A549 (cell line): ENCODE measurements around the gene MLLT3. TPM values are rescaled to one million over a fixed set of nuclear protein-coding genes. Genes with fewer than 3 reads are reported as not detected.

Experiments used
- ATAC-seq, 2 experiments: fragments of 200-7000 bp in 1 of 2; fragments of >200 bp in 1 of 2; cut with Nextera tagmentation in 1 of 2; cut with Tn5 transposase in 1 of 2; 3 replicates each; pipeline versions ENCODE4 v1.8.0 to v1.9.1; 2018 to 2020; ENCODE audit warnings: mild to moderate bottlenecking in 1 of 2, moderate library complexity in 1 of 2
- CTCF ChIA-PET: fragments of 300-600 bp; sonication (Branson Sonifier 250); formaldehyde crosslinking; extraction: SDS; loops from one replicate; lab custom pipeline; 2021; ENCODE audit warnings: antibody characterized with exemption, inconsistent platforms; lab: Yijun Ruan, JAX
- POLR2A ChIA-PET: fragments of 350-600 bp; formaldehyde crosslinking; extraction: SDS; loops from one replicate; lab custom pipeline; 2021; ENCODE audit warnings: antibody characterized with exemption, inconsistent platforms; lab: Yijun Ruan, JAX
- DNase-seq, 2 experiments: peaks; one replicate each; pipeline versions ENCODE4 v3.0.0 to v3.0.0-alpha.2; 2011 to 2016; ENCODE audit warnings: low read depth in 1 of 2, low spot score in 1 of 2
- FAIRE-seq: peaks from 2 replicates; lab custom pipeline; 2011; peaks lifted over from hg19 to GRCh38; lab: Jason Lieb, UNC
- H3K27ac ChIP-seq, 2 experiments: fragments of >200 bp; sonication (Bioruptor Twin); formaldehyde crosslinking; 3 replicates each; pipeline ENCODE4 v1.5.1; 2016 to 2017
- H3K4me1 ChIP-seq: fragments of >200 bp; sonication (Bioruptor Twin); formaldehyde crosslinking; 3 replicates; pipeline ENCODE4 v1.6.1; 2016
- H3K4me2 ChIP-seq: fragments of >200 bp; sonication (Bioruptor Twin); formaldehyde crosslinking; 3 replicates; pipeline ENCODE4 v1.6.1; 2016
- H3K4me3 ChIP-seq: fragments of >200 bp; sonication (Bioruptor Twin); formaldehyde crosslinking; 3 replicates; pipeline ENCODE4 v1.5.1; 2016
- H3K9me3 ChIP-seq: fragments of >200 bp; sonication (Bioruptor Twin); formaldehyde crosslinking; 3 replicates; pipeline ENCODE4 v1.6.1; 2016
- BHLHE40 ChIP-seq: IDR thresholded peaks from 2 replicates; pipeline ENCODE4 v1.6.1; 2012; ENCODE audit warnings: low read depth, low read length, inconsistent platforms
- CBX2 ChIP-seq: fragments of 200-600 bp; sonication (generic); IDR thresholded peaks from 2 replicates; pipeline ENCODE4 v1.6.1; 2016; ENCODE audit warnings: low read depth, mild to moderate bottlenecking, borderline replicate concordance
- CBX8 ChIP-seq: fragments of 200-600 bp; sonication (generic); IDR thresholded peaks from 2 replicates; pipeline ENCODE4 v1.6.1; 2016
- CEBPB ChIP-seq, 2 experiments: fragments of >200 bp in 1 of 2; sonication (Bioruptor Twin) in 1 of 2; formaldehyde crosslinking in 1 of 2; IDR thresholded peaks; 2 replicates each; pipeline ENCODE4 v1.6.1; 2012 to 2016
- EHF ChIP-seq: fragments of 250-450 bp; sonication (Bioruptor Pico); IDR thresholded peaks from 2 replicates; pipeline ENCODE4 v1.5.0; 2020; ENCODE audit warnings: mild to moderate bottlenecking
- FOSB ChIP-seq: fragments of 250-450 bp; sonication (Bioruptor Pico); IDR thresholded peaks from 2 replicates; pipeline ENCODE4 v1.5.0; 2020; ENCODE audit warnings: mild to moderate bottlenecking, moderate library complexity
- FOXS1 ChIP-seq: fragments of 250-450 bp; sonication (Bioruptor Pico); IDR thresholded peaks from 2 replicates; pipeline ENCODE4 v1.5.0; 2020; ENCODE audit warnings: mild to moderate bottlenecking, moderate library complexity
- GATA3 ChIP-seq: IDR thresholded peaks from 2 replicates; pipeline ENCODE4 v1.6.1; 2012; ENCODE audit warnings: borderline replicate concordance
- JUN ChIP-seq, 2 experiments: fragments of >200 bp; sonication (Bioruptor Twin); formaldehyde crosslinking; IDR thresholded peaks; 2 replicates in 1 of 2; 3 replicates in 1 of 2; pipeline ENCODE4 v1.6.1; 2016 to 2017
- JUNB ChIP-seq: fragments of >200 bp; sonication (Bioruptor Twin); formaldehyde crosslinking; IDR thresholded peaks from 2 replicates; pipeline ENCODE4 v1.6.1; 2016
- MAFK ChIP-seq: fragments of 450-650 bp; IDR thresholded peaks from 2 replicates; pipeline ENCODE4 v1.6.1; 2014; ENCODE audit not compliant: partially characterized antibody
- POLR2A ChIP-seq: IDR thresholded peaks from 2 replicates; pipeline ENCODE4 v1.6.1; 2012; ENCODE audit warnings: mild to moderate bottlenecking, low read length
- ZFP36 ChIP-seq: fragments of 450-650 bp; IDR thresholded peaks from 2 replicates; pipeline ENCODE4 v1.6.1; 2014; ENCODE audit warnings: borderline replicate concordance; ENCODE audit not compliant: partially characterized antibody
- whole genome bisulfite sequencing: methylation state at CpG from one replicate; pipeline ENCODE4 v1.1.6; 2017; ENCODE audit errors: missing lambda C conversion rate; 5-methylcytosine and 5-hydroxymethylcytosine counted together
- polyA plus RNA-seq, 4 experiments: library from polyadenylated mRNA; depleted of rRNA in 3 of 4; stranded (reverse); fragments of >200 nt; fragmentation: RNase III in 1 of 4; extraction: RNeasy Plus Mini Kit Qiagen cat#74134 plus additional on column Dnase treatment in 1 of 4; gene quantifications; 2 replicates in 3 of 4; 3 replicates in 1 of 4; pipeline ENCODE4 v1.2.3, GENCODE V29; 2011 to 2017
- TF ChIP-seq, protein P1 (sequence below): fragments of 200-600 bp; sonication (generic); IDR thresholded peaks from 2 replicates; pipeline ENCODE4 v1.6.1; 2016; ENCODE audit warnings: antibody characterized with exemption, mild to moderate bottlenecking, moderate library complexity
- TF ChIP-seq, protein P2 (sequence below): fragments of 150-350 bp; IDR thresholded peaks from 2 replicates; pipeline ENCODE4 v1.6.1; 2014; ENCODE audit warnings: low read depth, mild to moderate bottlenecking, low read length
- TF ChIP-seq, protein P3 (sequence below): IDR thresholded peaks from 2 replicates; pipeline ENCODE4 v1.6.1; 2012
- TF ChIP-seq, protein P4 (sequence below): fragments of >200 bp; sonication (Bioruptor Twin); formaldehyde crosslinking; IDR thresholded peaks from 2 replicates; pipeline ENCODE4 v1.6.1; 2016
- TF ChIP-seq, protein P5 (sequence below): fragments of >200 bp; sonication (Bioruptor Twin); formaldehyde crosslinking; IDR thresholded peaks from 3 replicates; pipeline ENCODE4 v1.5.1; 2016
- TF ChIP-seq, protein P6 (sequence below): IDR thresholded peaks from 2 replicates; pipeline ENCODE4 v1.6.1; 2012; ENCODE audit warnings: low read depth, borderline replicate concordance
- TF ChIP-seq, protein P7 (sequence below): fragments of 450-650 bp; IDR thresholded peaks from 2 replicates; pipeline ENCODE4 v1.6.1; 2014; ENCODE audit warnings: antibody characterized with exemption

Gene MLLT3
- polyA plus RNA-seq, 2 of the 4 experiments (the other 2 are of a cell fraction): 14.3 to 47.6 TPM

DNA sequence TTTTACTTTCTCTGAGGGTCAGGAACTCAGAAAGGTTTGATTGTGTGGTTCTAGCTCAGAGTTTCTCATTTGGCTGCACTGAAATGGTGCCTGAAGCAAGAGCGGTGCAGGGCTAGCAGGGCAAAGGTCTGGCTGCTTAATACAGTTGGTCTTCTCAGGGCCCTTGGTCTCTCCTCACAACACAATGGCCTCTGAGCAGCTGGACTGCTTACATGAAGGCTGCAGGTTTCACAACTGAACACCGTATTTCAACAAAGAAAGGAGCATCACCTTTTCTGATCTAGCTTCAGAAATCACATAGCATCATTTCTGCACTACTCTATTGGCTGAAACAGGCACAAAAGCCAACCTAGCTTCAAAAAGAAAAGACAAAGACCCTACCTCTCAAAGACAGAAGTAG lies 122.2 kb downstream of the MLLT3 start:
- no peak for DNase-seq
- 86% methylated on average over 2 of the region's 2 CpGs for WGBS
- Histone ChIP-seq H3K27ac (no peak overlapping the region), H3K9me3 (no peaks in the 10 kb centered on the region), H3K4me2 (no peak overlapping the region), H3K4me1 (no peaks in the 10 kb centered on the region)
- POLR2A ChIA-PET: no interaction called here
- no peak for TF ChIP-seq EHF (CRISPR knock-in tag)
- TF ChIP-seq, protein P1, sequence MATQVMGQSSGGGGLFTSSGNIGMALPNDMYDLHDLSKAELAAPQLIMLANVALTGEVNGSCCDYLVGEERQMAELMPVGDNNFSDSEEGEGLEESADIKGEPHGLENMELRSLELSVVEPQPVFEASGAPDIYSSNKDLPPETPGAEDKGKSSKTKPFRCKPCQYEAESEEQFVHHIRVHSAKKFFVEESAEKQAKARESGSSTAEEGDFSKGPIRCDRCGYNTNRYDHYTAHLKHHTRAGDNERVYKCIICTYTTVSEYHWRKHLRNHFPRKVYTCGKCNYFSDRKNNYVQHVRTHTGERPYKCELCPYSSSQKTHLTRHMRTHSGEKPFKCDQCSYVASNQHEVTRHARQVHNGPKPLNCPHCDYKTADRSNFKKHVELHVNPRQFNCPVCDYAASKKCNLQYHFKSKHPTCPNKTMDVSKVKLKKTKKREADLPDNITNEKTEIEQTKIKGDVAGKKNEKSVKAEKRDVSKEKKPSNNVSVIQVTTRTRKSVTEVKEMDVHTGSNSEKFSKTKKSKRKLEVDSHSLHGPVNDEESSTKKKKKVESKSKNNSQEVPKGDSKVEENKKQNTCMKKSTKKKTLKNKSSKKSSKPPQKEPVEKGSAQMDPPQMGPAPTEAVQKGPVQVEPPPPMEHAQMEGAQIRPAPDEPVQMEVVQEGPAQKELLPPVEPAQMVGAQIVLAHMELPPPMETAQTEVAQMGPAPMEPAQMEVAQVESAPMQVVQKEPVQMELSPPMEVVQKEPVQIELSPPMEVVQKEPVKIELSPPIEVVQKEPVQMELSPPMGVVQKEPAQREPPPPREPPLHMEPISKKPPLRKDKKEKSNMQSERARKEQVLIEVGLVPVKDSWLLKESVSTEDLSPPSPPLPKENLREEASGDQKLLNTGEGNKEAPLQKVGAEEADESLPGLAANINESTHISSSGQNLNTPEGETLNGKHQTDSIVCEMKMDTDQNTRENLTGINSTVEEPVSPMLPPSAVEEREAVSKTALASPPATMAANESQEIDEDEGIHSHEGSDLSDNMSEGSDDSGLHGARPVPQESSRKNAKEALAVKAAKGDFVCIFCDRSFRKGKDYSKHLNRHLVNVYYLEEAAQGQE: no peak
- TF ChIP-seq, protein P2, sequence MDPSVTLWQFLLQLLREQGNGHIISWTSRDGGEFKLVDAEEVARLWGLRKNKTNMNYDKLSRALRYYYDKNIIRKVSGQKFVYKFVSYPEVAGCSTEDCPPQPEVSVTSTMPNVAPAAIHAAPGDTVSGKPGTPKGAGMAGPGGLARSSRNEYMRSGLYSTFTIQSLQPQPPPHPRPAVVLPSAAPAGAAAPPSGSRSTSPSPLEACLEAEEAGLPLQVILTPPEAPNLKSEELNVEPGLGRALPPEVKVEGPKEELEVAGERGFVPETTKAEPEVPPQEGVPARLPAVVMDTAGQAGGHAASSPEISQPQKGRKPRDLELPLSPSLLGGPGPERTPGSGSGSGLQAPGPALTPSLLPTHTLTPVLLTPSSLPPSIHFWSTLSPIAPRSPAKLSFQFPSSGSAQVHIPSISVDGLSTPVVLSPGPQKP: no peak
- TF ChIP-seq GATA3: no peak
- no peak for TF ChIP-seq CBX8
- TF ChIP-seq POLR2A: no peak
- TF ChIP-seq, protein P3, sequence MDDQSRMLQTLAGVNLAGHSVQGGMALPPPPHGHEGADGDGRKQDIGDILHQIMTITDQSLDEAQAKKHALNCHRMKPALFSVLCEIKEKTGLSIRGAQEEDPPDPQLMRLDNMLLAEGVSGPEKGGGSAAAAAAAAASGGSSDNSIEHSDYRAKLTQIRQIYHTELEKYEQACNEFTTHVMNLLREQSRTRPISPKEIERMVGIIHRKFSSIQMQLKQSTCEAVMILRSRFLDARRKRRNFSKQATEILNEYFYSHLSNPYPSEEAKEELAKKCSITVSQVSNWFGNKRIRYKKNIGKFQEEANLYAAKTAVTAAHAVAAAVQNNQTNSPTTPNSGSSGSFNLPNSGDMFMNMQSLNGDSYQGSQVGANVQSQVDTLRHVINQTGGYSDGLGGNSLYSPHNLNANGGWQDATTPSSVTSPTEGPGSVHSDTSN: no peak
- TF ChIP-seq CEBPB (IDR thresholded peaks at IDR 0.05): no peak
- TF ChIP-seq, protein P4, sequence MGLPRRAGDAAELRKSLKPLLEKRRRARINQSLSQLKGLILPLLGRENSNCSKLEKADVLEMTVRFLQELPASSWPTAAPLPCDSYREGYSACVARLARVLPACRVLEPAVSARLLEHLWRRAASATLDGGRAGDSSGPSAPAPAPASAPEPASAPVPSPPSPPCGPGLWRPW: no peak
- TF ChIP-seq, protein P5, sequence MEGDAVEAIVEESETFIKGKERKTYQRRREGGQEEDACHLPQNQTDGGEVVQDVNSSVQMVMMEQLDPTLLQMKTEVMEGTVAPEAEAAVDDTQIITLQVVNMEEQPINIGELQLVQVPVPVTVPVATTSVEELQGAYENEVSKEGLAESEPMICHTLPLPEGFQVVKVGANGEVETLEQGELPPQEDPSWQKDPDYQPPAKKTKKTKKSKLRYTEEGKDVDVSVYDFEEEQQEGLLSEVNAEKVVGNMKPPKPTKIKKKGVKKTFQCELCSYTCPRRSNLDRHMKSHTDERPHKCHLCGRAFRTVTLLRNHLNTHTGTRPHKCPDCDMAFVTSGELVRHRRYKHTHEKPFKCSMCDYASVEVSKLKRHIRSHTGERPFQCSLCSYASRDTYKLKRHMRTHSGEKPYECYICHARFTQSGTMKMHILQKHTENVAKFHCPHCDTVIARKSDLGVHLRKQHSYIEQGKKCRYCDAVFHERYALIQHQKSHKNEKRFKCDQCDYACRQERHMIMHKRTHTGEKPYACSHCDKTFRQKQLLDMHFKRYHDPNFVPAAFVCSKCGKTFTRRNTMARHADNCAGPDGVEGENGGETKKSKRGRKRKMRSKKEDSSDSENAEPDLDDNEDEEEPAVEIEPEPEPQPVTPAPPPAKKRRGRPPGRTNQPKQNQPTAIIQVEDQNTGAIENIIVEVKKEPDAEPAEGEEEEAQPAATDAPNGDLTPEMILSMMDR: no peak
- TF ChIP-seq FOXS1 (CRISPR knock-in tag): no peak
- no peak for TF ChIP-seq ZFP36
- TF ChIP-seq CBX2: no peak
- TF ChIP-seq, protein P6, sequence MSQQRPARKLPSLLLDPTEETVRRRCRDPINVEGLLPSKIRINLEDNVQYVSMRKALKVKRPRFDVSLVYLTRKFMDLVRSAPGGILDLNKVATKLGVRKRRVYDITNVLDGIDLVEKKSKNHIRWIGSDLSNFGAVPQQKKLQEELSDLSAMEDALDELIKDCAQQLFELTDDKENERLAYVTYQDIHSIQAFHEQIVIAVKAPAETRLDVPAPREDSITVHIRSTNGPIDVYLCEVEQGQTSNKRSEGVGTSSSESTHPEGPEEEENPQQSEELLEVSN: no peak
- no peak for TF ChIP-seq BHLHE40
- no peak for TF ChIP-seq JUN (IDR thresholded peaks at IDR 0.05)
- no peak for TF ChIP-seq FOSB (CRISPR knock-in tag)
- TF ChIP-seq, protein P7, sequence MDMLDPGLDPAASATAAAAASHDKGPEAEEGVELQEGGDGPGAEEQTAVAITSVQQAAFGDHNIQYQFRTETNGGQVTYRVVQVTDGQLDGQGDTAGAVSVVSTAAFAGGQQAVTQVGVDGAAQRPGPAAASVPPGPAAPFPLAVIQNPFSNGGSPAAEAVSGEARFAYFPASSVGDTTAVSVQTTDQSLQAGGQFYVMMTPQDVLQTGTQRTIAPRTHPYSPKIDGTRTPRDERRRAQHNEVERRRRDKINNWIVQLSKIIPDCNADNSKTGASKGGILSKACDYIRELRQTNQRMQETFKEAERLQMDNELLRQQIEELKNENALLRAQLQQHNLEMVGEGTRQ: no peak
- no peak for TF ChIP-seq JUNB
- no peak for TF ChIP-seq MAFK
- TF ChIP-seq, all 56 proteins: peak for 0
- FAIRE-seq (no peak), ATAC-seq (no peak)
- no peak overlapping the region for H3K4me3 ChIP-seq
- CTCF ChIA-PET: interaction anchor here (0.7 to 1.6 kb wide), 3 partner anchors 13 to 43 kb away, joined by 3 read pairs; no protein-coding TSS in a partner anchor
